Tibial artery (tissue), 4 donors: ENCODE measurements around the gene ARL14.

ENCODE experiments used
- DNase-seq, 2 donors: peaks; one replicate each; pipeline ENCODE4 v3.0.0-alpha.2; 2019
- H3K27ac ChIP-seq, 2 donors: fragments of 200-600 bp; sonication (generic) in 1 of 2; 1 replicate in 1 of 2; 2 replicates in 1 of 2; pipeline ENCODE4 v1.5.1; 2018 to 2019; ENCODE audit warnings: mild to moderate bottlenecking in 1 of 2
- H3K27me3 ChIP-seq, 2 donors: fragments of 200-600 bp; sonication (generic) in 1 of 2; one replicate each; pipeline versions ENCODE4 v1.5.1 to v1.6.0; 2016 to 2019
- H3K36me3 ChIP-seq, 3 donors: fragments of 200-600 bp; sonication (generic) in 2 of 3; one replicate each; pipeline ENCODE4 v1.5.1; 2016 to 2019; ENCODE audit warnings: mild to moderate bottlenecking in 2 of 3
- H3K4me1 ChIP-seq, 4 donors: fragments of 200-600 bp; sonication (generic) in 2 of 4; 1 replicate in 3 of 4; 2 replicates in 1 of 4; pipeline ENCODE4 v1.5.1; 2016 to 2019
- H3K4me3 ChIP-seq, 2 donors: fragments of 200-600 bp; sonication (generic) in 1 of 2; 1 replicate in 1 of 2; 2 replicates in 1 of 2; pipeline ENCODE4 v1.5.1; 2018 to 2019; ENCODE audit warnings: mild to moderate bottlenecking in 2 of 2
- H3K9me3 ChIP-seq, 3 donors: fragments of 200-600 bp; sonication (generic) in 1 of 3; one replicate each; pipeline ENCODE4 v1.5.1; 2016 to 2019
- intact Hi-C: fragments of 100-400 bp; cut with DNase I; formaldehyde crosslinking; loops from one replicate; pipeline ENCODE4 v1.15.0; 2023; ENCODE audit warnings: low total_unique reads
- TF ChIP-seq, protein P1 (sequence below), 2 experiments: fragments of 200-600 bp in 1 of 2; fragments of 450-650 bp in 1 of 2; IDR thresholded peaks; one replicate each; pipeline ENCODE4 v1.5.1; 2017 to 2019; ENCODE audit warnings: antibody characterized with exemption in 2 of 2, mild to moderate bottlenecking in 1 of 2, moderate library complexity in 1 of 2

ARL14 gene

GRCh38 chr3:160638184-160638583 is 38.8 kb upstream of the ARL14 start:
- Histone ChIP-seq H3K27me3 (no peaks in the 10 kb centered on the region), H3K36me3 (no peaks in the 10 kb centered on the region), H3K27ac (no peak overlapping the region), H3K9me3 (no peaks in the 10 kb centered on the region), H3K4me3 (no peak overlapping the region), H3K4me1 (no peaks in the 10 kb centered on the region)
- DNase-seq, result no peak
- intact Hi-C loops, result no loop called here
- TF ChIP-seq, protein P1, sequence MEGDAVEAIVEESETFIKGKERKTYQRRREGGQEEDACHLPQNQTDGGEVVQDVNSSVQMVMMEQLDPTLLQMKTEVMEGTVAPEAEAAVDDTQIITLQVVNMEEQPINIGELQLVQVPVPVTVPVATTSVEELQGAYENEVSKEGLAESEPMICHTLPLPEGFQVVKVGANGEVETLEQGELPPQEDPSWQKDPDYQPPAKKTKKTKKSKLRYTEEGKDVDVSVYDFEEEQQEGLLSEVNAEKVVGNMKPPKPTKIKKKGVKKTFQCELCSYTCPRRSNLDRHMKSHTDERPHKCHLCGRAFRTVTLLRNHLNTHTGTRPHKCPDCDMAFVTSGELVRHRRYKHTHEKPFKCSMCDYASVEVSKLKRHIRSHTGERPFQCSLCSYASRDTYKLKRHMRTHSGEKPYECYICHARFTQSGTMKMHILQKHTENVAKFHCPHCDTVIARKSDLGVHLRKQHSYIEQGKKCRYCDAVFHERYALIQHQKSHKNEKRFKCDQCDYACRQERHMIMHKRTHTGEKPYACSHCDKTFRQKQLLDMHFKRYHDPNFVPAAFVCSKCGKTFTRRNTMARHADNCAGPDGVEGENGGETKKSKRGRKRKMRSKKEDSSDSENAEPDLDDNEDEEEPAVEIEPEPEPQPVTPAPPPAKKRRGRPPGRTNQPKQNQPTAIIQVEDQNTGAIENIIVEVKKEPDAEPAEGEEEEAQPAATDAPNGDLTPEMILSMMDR (IDR thresholded peaks at IDR 0.05), result no peak

GRCh38 chr3:160641665-160642309 is 35.2 kb upstream of the ARL14 start:
- Histone ChIP-seq H3K4me1 (no peaks in the 10 kb centered on the region), H3K4me3 (no peak overlapping the region), H3K36me3 (no peaks in the 10 kb centered on the region), H3K27me3 (no peaks in the 10 kb centered on the region), H3K27ac (no peak overlapping the region), H3K9me3 (no peaks in the 10 kb centered on the region)
- TF ChIP-seq, protein P1 (IDR thresholded peaks at IDR 0.05), result no peak
- intact Hi-C loops, result no loop called here
- DNase-seq, result no peak

DNA sequence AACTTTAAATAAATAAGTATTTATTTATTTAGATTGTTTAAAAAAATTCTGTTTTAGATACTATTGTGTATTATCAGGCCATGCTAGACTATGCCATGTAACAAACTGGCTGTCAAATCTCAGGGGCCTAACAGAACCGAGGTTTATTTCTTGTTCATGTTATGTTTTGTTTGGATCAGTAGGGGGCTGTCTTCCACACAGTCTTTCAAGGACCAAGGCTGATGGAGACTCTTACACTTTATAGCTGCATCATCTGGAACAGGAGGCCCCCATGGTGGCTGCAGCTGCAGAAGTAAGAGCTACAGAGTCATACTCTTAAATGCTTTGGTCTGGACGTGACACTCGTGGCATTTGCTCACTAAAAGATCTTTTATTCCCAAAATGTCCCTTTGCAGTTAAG is 33.0 kb upstream of the ARL14 start:
- Histone ChIP-seq H3K4me1 (no peaks in the 10 kb centered on the region), H3K27ac (no peak overlapping the region), H3K9me3 (no peaks in the 10 kb centered on the region), H3K36me3 (no peaks in the 10 kb centered on the region), H3K4me3 (no peak overlapping the region), H3K27me3 (no peaks in the 10 kb centered on the region)
- intact Hi-C loops, result no loop called here
- no peak for DNase-seq
- TF ChIP-seq, protein P1 (IDR thresholded peaks at IDR 0.05), result no peak

DNA sequence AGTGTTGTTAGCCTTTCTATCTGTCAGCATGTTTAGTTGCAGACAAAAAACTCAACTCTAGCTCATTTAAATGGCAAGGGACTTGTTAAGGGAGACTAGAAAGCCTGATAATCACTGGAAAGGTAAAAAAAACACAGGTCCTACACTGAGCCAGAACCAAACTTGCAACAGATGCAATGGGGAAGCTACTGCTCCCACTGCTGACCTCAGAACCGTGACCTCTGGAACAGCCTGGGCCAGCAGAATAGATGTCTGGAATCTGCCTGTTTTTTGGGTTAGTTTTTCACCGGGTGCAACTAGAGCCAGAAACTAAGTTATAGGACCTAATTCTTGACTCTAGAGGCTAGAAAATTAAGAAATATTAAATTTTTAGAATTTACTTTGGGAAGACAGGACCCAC is 32.5 kb upstream of the ARL14 start:
- no peak overlapping the region for H3K4me3 ChIP-seq
- H3K9me3 ChIP-seq, result no peaks in the 10 kb centered on the region
- TF ChIP-seq, protein P1 (IDR thresholded peaks at IDR 0.05), result no peak
- no peaks in the 10 kb centered on the region for H3K4me1 ChIP-seq
- intact Hi-C loops, result no loop called here
- no peak for DNase-seq
- H3K27me3 ChIP-seq, result no peaks in the 10 kb centered on the region
- no peak overlapping the region for H3K27ac ChIP-seq
- H3K36me3 ChIP-seq, result no peaks in the 10 kb centered on the region

DNA sequence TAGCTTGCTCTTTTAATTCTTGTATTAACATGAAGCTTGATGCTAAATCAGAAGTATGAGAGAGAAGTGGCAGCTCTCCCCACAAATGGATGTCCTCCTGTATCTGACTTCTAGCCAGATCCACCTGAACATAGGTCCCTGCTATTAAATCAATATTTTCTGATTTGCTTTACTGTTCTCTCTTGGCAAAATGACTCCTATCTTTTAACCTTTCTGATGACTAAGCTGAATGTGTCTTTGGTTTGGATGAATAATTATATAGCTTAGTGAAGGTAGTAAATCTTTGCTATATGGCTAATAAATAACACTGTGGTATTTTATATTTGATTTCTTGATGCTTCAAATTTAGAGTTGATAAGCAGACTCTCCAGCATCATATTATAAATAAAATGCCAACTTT is 28.3 kb upstream of the ARL14 start:
- no peaks in the 10 kb centered on the region for H3K36me3 ChIP-seq
- H3K27me3 ChIP-seq, result no peaks in the 10 kb centered on the region
- TF ChIP-seq, protein P1 (IDR thresholded peaks at IDR 0.05), result no peak
- DNase-seq, result no peak
- H3K4me3 ChIP-seq, result no peak overlapping the region
- H3K4me1 ChIP-seq, result no peaks in the 10 kb centered on the region
- no peaks in the 10 kb centered on the region for H3K9me3 ChIP-seq
- no peak overlapping the region for H3K27ac ChIP-seq
- intact Hi-C loops, result no loop called here

DNA sequence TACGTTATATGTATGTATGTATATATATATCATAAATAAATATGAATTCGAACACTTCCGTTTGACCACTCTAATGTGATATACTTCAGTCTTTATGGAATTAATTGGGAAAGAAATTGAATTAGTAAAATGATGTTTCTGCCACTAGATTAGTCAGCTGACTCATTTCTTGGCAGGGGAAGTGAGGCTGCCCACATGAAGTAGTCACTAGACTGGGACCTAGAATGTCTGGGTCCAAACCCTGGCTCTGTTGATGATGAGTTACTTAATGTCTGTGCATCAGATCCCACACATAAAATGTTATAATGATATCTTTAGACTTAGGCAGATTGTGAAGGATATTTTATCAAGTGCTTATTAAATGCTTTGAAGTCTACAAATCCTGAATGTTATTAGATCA is 27.4 kb upstream of the ARL14 start:
- no peaks in the 10 kb centered on the region for H3K9me3 ChIP-seq
- intact Hi-C loops, result no loop called here
- TF ChIP-seq, protein P1 (IDR thresholded peaks at IDR 0.05), result no peak
- no peaks in the 10 kb centered on the region for H3K27me3 ChIP-seq
- H3K36me3 ChIP-seq, result no peaks in the 10 kb centered on the region
- no peak for DNase-seq
- no peak overlapping the region for H3K27ac ChIP-seq
- no peaks in the 10 kb centered on the region for H3K4me1 ChIP-seq
- no peak overlapping the region for H3K4me3 ChIP-seq
